GM19099 (cell line): ENCODE measurements around the gene BOD1L1.

Source experiments
- POLR2A ChIP-seq: IDR thresholded peaks from 3 replicates; pipeline ENCODE4 v1.6.1; 2011; ENCODE audit warnings: low read depth; ENCODE audit not compliant: insufficient read length; ENCODE audit errors: extremely low read depth

The BOD1L1 gene

DNA sequence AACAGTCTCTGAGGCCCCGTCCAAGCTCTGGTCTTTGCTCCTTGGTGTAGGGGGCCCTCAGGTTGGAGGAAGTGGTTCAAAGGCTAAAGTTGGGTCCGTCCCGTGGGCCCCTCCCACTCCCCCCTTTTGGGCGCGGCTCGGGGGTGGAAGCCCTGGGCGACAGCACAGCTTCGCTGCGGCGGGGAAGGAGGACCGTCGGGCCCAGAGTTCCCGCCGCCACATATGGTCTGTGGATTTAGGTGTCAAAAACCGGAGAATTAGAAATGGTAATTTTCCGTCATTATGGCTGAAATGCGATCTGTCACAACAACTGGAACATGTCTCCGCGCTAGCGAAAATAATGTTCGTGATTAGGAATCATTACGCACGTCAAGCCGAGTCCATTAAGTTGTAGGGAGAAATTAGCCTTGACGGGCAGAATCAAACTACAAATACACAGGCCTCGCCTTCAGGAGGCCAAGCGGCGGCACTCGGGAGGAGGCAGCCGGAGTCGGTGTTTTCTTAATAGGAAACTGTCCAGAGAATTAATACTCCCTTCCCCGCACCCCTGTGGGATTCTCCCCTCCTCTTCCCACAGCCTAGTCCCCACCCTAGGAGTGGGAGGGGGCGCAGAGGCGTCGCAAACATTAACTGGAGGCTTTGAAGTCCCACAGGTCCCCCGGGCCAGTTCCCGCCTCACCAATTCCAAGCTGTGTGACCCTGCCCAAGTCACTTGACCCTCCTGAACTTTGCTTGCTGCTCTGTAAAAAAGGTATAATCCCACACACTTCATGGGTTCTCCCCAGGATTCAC lies 98.2 kb downstream of the BOD1L1 start:
- TF ChIP-seq POLR2A = no peak

DNA sequence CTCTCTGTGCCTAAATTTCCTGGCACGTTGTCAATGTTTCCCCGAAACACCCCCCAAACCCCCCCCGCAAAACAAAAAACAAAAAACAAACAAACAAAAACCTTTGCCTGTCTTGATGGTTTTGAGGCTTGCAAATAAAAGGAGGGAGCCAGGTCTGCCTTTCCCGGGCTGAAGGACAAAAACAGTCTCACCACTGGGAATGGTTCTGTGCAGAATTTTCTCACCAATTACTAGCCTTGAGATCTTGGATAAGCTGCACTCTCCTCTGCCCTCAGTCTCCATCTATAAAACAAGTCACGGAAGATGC lies 98.8 kb downstream of the BOD1L1 start:
- no peak for TF ChIP-seq POLR2A

DNA sequence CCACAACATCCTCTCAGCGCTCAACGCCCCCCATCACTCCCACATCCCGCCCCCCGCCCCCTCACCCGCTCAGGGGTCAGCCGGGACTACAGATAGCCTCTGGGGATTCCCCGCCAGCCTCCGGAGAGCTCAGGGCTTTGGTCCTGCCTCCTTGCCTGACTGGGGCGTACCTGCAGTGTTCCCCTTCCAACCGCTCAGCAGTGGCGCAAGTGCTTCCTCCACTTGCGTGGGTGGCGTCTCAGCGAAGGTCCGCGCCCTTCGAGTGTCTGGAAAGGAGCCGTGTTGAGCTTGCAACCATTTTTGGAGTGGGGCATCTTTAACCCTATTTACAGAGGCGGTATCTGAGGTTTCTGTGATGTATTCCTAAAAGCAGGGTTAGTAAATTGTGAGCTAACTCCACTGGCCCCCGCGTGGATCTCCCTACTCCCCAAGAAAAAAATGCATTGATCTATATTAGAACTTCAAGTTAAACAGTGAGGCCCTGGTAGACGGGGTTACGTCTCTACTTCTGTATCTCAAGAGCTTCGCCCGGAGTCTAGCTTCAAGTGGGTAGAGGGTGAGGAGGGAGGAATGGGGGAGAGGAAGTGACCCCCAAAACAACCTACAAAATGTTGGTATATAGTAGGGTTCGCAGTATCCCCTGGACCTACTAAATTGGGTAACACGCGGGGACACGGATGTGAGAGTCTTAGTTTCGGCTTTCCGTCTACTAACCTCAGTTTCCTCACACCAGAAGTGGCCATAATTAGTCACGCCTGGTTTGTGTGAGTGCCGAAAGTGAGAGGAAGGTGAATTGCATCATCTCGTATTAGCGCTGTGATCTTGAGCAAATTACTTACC lies 99.3 kb downstream of the BOD1L1 start:
- no peak for TF ChIP-seq POLR2A

DNA sequence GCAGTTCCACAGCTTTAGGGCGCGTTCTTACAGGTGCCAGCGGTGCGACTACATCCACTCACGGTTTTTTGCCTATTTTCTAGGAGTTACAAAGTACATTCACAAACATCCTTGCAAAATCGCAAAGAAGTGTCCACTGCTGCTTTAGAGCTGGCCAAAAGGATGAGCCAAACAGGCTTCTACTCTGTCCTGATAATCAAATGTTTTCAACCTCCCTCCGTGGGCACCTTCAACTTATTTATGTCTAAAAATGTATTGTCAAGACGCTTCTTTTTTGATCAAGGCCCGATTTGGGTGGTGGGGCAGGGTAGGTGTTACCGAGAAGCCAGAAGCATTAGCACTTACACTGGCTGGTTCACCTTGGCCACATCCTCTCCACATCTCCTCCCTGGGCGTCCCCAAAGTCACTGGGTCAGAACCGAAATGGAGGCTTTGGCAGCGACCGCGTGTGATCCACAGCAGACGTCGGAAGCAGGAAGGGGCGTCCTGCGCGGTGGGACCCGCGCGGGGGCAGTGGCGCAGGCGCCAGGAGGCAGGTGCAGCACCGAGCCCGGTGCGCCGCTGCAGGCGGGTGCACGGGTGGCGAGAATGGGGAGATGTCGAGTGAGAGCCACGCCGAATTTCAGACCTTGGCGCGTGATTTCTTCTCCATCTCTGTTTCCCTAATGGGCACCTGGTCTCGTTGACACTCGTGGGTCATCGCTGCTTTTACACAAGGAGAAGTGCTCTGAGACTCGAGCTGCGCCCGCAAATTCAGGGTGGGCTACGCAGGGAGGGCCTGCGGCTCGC lies 100.1 kb downstream of the BOD1L1 start:
- TF ChIP-seq POLR2A = no peak

DNA sequence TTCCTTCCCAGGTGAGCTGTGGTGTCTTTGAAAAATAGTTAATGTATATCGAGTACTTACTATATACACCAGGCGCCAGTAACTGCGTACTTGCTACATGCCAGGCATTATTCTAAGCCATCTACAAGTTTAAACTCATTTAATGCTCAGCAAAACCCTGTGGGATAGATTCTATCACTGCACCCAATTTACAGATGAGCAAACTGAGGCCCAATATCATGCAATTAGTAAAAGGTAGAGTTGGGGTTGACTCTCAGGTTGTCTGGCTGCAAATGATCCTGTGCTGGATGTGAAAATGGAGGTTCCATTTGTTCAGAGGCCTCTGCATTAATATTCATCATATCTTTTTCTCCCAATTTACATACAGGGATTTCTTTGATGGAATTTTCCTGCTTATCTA lies 100.9 kb downstream of the BOD1L1 start:
- no peak for TF ChIP-seq POLR2A

DNA sequence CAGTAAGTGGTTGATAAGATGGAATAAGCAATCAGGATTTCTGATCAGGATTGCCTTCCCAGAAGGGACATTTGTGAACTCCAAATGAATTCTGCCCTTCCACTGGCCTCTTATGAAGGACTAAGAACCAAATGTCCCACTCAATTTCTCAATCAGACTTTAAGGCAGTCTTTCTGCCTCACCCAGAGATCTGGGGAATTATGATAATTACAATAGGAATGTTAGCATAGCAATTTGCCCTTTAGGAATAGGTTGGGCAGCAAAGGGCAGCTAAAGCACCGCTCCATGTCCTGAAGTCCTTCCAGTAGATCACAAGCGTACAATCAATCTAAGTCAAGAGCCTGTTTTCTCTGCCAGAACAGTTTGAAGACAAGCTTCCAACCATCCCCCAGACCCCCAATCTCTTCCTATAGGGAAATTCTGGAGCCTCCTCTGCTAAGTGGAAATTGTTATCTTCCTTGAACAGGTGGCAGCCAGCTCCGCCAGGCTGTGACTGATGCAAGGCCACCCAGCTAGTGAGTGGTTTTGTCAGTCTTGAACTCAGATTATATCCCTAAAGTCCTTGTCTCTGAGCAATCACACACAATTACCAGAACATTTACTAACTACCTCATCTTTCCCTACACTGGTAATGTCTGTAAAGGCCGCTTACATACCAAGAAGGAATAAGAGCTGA lies 101.8 kb downstream of the BOD1L1 start:
- no peak for TF ChIP-seq POLR2A

DNA sequence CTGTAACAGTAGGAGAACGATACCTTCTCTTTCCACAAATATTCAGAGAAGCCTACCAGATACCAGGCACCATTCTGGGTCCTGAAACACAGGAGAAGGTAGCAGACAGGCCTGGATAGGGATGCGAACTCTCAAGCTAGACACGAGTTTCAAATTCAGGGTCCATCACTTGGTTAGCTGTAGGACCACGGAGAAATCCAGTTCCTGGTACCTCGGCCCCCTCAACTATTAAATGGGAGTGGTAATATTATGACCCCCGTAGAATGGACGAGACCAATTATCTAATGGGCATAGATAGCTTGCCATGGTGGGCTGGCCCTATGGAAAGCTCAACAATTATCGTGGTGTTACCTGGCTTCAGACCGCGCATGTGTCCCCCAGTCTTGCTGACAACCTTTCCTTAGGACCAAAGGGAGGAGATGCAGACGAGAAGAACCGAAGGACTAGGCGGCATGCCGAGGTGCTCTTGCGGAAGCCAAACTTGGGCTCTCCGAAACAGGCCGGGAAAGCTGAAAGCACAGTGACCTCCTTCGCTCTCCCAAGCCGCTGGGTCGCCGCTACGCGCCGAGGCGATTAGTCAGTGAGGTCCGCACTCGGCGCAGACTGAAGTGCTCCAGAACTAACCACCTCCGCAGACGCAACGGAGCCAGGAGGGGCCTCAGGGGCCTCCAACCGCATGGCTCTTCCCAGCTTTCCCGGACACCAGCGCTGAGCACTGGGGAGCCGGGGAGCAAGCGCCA lies 102.9 kb downstream of the BOD1L1 start:
- TF ChIP-seq POLR2A = no peak

DNA sequence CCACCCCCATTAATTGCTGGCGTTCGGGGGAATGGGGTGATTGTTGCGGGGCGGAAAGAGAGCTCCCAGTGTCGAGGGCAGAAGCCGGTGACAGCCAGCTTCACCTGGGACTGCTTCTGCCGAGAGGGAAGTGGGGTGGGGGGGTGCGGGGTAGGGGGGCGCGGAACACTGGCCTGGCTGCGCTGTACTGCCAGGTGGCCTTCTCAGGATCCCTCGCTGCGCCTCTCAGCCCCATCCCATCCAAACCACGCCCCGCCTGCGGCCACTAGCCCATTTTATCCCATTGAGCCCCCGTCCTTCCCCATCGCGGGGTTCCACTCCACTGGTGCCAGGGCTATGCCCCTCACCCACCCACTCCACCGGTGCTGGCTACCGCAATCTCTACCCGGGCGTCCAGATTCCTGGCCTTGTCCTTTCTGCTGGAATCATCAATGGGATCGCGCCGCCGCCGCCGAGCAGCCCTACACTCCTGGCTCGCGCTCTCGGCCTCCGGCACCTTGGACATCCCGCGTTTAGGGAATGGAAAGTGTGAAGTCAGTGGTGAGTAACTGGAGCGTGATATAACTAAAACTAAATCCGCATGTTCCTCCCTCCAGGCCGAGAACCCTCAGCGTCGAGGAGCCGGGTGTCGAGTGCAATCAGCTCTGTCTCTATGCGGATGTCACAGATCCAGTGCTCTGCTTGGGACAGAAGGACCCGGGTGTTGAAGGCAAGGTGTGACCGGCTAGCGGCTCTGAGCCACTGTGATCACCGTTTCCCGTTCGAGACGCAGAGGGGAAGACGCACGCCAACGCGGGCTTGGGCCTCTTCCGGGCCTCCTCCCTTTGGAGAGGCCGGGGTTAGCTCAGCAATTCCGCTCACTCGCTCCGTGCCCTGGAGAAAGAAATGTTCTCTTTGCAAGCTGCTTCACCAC lies 103.7 kb downstream of the BOD1L1 start:
- no peak for TF ChIP-seq POLR2A

DNA sequence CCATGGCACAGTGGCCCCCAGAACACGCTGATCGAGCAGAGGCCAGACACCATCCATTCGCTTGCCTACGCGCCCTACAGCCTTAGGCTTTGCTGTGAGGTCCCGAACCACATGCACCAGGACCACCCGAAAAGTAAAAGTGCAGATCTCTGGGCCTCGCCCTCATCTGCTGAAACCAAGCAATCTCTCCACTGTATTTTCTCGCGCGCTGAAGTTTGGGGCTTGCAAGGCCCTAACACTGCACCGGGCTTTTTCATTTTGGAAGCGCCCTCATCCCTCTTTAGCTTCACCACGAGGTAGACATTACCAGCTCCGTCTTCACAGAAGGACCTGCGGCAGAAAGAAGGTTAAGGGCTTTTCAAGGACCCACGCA lies 104.4 kb downstream of the BOD1L1 start:
- TF ChIP-seq POLR2A = no peak

DNA sequence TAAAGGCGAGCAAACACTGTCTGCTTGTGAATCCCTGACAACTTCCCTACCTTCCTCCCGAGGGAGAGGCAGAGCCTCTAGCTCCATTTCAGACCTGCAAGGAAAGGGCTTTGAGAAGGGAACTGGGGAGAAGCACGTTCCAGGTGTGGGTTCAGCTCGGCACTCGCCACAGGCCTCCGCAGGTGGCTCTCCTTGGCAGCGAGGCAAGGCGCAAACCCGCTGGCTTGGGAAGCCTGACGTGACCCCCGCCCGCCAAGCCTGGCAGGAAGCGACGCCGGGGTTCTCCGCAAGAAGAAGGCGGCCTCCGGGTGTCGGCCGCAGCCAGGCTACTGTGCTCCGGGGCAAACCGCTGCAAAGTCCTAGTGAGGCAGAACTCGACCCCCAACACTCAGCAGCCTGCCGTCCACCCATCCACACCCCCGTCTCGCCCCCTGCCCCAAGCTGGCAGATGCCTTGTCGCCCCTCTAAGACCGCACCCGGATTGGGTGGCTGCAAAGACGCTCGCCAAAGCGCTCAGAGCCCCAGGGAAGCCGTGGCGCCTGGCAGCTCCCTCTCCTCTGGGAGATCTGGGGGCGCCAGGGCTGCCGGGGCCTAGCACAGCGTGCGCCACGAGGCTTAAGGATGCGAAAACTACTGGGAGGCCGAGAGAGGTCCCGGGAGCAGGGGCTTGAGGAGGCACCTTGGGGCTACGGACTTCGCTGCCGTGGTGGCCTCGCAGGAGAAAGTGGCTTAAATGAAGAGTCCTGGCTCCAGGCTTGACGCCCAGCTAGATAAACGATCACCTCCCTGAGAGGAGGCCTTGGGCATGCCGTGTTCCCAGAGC lies 105.0 kb downstream of the BOD1L1 start:
- no peak for TF ChIP-seq POLR2A

DNA sequence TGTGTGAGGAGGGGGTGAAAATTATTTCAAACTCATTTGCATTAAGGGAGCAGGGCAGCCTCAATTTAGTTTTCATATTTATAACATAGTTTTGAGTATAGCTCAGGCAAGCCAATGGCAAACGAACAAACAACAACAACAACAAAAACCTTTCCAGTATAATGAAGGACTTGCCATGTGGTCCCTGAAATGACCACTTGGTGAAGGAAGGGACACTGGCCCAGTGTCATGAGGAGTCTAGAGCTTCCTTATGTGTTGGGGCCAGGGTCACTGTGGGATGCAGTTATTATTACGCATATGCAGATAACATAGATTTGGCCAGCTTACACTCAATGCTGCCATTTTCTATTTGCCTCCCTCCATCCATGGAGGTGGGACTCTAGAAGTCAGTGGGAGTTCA lies 106.5 kb downstream of the BOD1L1 start:
- no peak for TF ChIP-seq POLR2A
